ENCODE results near the gene TMCO6. TPM values are rescaled to one million over a fixed set of nuclear protein-coding genes. Genes with fewer than 3 reads are reported as not detected.
A peak's percentile ranks its signal among the peaks of the same experiment; 100 is the strongest.
"Not testable (repeated sequence)": the region's sequence is repeated elsewhere in the genome, so short reads cannot be mapped to it uniquely, and the experiment has no call there.

Gene TMCO6
- total and polyA plus RNA-seq, 10 donors: 12.0 to 55.2 (median 20.9) TPM

- peak; percentile 100 for DNase-seq
- Histone ChIP-seq H3K27ac (peak within 1 kb of the TSS; percentile 86 to 98 (median 94)), H3K4me3 (peak within 1 kb of the TSS; percentile 67 to 100 (median 96)), H3K4me1 (peaks cover 13 to 42% (median 29%) of the 10 kb centered on the region in 6 donors), H3K36me3 (peaks cover 6 to 68% (median 53%) of the 10 kb centered on the region in 6 donors), H3K27me3 (replicated peaks in 1 of 7) (no peaks in the 10 kb centered on the region), H3K9me3 (no peaks in the 10 kb centered on the region)
- 0 to 2% (median 1%) methylated on average over 34 to 54 of the region's 54 CpGs for WGBS, 5 donors
- TF ChIP-seq POLR2A (IDR thresholded peaks at IDR 0.05) (peak in 2 of 3 donors; percentile 14 to 18), POLR2AphosphoS5 (IDR thresholded peaks at IDR 0.05) (peak; percentile 96 to 98 (median 97)), CTCF (IDR thresholded peaks at IDR 0.05 in 8 of 11, conservative IDR thresholded peaks at IDR 0.05 in 3 of 11) (peak in 1 of 11 experiments; percentile 38)
- intact Hi-C loops (cut with DNase I; ENCODE audit: low total_unique reads): no loop called here
Observed at GRCh38 chr5:140664359-140665119, 25.3 kb downstream of the TMCO6 start, which contains the start of gene WDR55. WDR55 (plus strand) TSS chr5:140664904; CDS start chr5:140664913, 9 bp downstream.

GRCh38 chr5:140671035-140671434 is 31.8 kb downstream of the TMCO6 start:
- H3K9me3 ChIP-seq; H3K4me3 ChIP-seq; H3K27ac ChIP-seq; H3K27me3 ChIP-seq (replicated peaks in 1 of 7); intact Hi-C loops (cut with DNase I; ENCODE audit: low total_unique reads); DNase-seq: not testable (repeated sequence)
- 93 to 100% (median 94%) methylated on average over 2 to 4 of the region's 4 CpGs for WGBS, 5 donors
- Histone ChIP-seq H3K36me3 (peaks cover 0 to 93% (median 78%) of the 10 kb centered on the region in 6 donors), H3K4me1 (peaks cover 5 to 20% (median 13%) of the 10 kb centered on the region in 6 donors)

- peaks cover 1 to 15% (median 8%) of the 10 kb centered on the region in 6 donors for H3K4me1 ChIP-seq
- intact Hi-C loops (cut with DNase I; ENCODE audit: low total_unique reads): no loop called here
- no peak overlapping the region for H3K27ac ChIP-seq
- no peaks in the 10 kb centered on the region for H3K9me3 ChIP-seq
- H3K27me3 ChIP-seq (replicated peaks in 1 of 7): no peaks in the 10 kb centered on the region
- H3K36me3 ChIP-seq: peaks cover 0 to 99% (median 83%) of the 10 kb centered on the region in 6 donors
- TF ChIP-seq POLR2A (IDR thresholded peaks at IDR 0.05): no peak
- no peak for TF ChIP-seq CTCF (IDR thresholded peaks at IDR 0.05 in 8 of 11, conservative IDR thresholded peaks at IDR 0.05 in 3 of 11)
- TF ChIP-seq POLR2AphosphoS5 (IDR thresholded peaks at IDR 0.05): no peak
- no peak overlapping the region for H3K4me3 ChIP-seq
- no peak for DNase-seq
- 94 to 99% (median 98%) methylated on average over 4 to 6 of the region's 7 CpGs for WGBS, 5 donors
Observed at GRCh38 chr5:140671472-140672125, 32.3 kb downstream of the TMCO6 start.

GRCh38 chr5:140672455-140673186 is 33.4 kb downstream of the TMCO6 start:
- peaks cover 0 to 100% (median 93%) of the 10 kb centered on the region in 6 donors for H3K36me3 ChIP-seq
- peaks cover 0 to 5% (median 0%) of the 10 kb centered on the region in 6 donors for H3K4me1 ChIP-seq
- intact Hi-C loops (cut with DNase I; ENCODE audit: low total_unique reads): no loop called here
- H3K4me3 ChIP-seq: peak overlapping the region in 2 of 8 donors; percentile 29 to 41
- 75 to 91% (median 84%) methylated on average over 50 to 70 of the region's 70 CpGs for WGBS, 5 donors
- DNase-seq: peak; percentile 87
- H3K27ac ChIP-seq: no peak overlapping the region
- H3K9me3 ChIP-seq: no peaks in the 10 kb centered on the region
- no peaks in the 10 kb centered on the region for H3K27me3 ChIP-seq (replicated peaks in 1 of 7)
- TF ChIP-seq POLR2AphosphoS5 (IDR thresholded peaks at IDR 0.05) (peak; percentile 11 to 72 (median 40)), CTCF (IDR thresholded peaks at IDR 0.05 in 8 of 11, conservative IDR thresholded peaks at IDR 0.05 in 3 of 11) (no peak), POLR2A (IDR thresholded peaks at IDR 0.05) (no peak)
